HepG2 (cell line): ENCODE measurements around the gene IFI30. TPM values are rescaled to one million over a fixed set of nuclear protein-coding genes. Genes with fewer than 3 reads are reported as not detected.

Experiments
- AHDC1 ChIP-seq: sonication (generic); formaldehyde crosslinking; IDR thresholded peaks from 2 replicates; pipeline ENCODE4 v1.5.1; 2020; ENCODE audit warnings: mild to moderate bottlenecking, missing genetic modification reagents, borderline replicate concordance
- ARID3A ChIP-seq: IDR thresholded peaks from 2 replicates; pipeline ENCODE4 v1.6.1; 2012; ENCODE audit warnings: low read depth, low read length, improper control_type of control experiment
- ASH2L ChIP-seq: fragments of 300-600, 200-600 bp; sonication (generic); IDR thresholded peaks from 2 replicates; pipeline ENCODE4 v1.7.0; 2017; ENCODE audit warnings: low read depth, mild to moderate bottlenecking, moderate library complexity, mixed read lengths, low read length; ENCODE audit not compliant: insufficient read length
- BHLHE40 ChIP-seq: IDR thresholded peaks from 2 replicates; pipeline ENCODE4 v1.6.1; 2011; ENCODE audit warnings: low read length, improper control_type of control experiment
- ELF3 ChIP-seq: IDR thresholded peaks from 2 replicates; pipeline ENCODE4 v1.6.1; 2016; ENCODE audit warnings: missing genetic modification reagents, missing compliant biosample characterization
- IRF2 ChIP-seq: IDR thresholded peaks from 2 replicates; pipeline ENCODE4 v1.6.1; 2018; ENCODE audit warnings: missing genetic modification reagents, missing compliant biosample characterization
- MED1 ChIP-seq: sonication (generic); formaldehyde crosslinking; IDR thresholded peaks from 2 replicates; pipeline ENCODE4 v1.4.0; 2020; ENCODE audit warnings: missing genetic modification reagents
- NR2F2 ChIP-seq: IDR thresholded peaks from 2 replicates; pipeline ENCODE4 v1.6.1; 2012; ENCODE audit warnings: low read depth, inconsistent platforms, borderline replicate concordance
- PHF21A ChIP-seq: sonication (generic); formaldehyde crosslinking; IDR thresholded peaks from 2 replicates; pipeline ENCODE4 v1.5.0; 2020; ENCODE audit warnings: mild to moderate bottlenecking, missing genetic modification reagents
- POLR2A ChIP-seq, 2 experiments: IDR thresholded peaks; 2 replicates each; pipeline ENCODE4 v1.6.1; 2011; ENCODE audit warnings: low read depth in 2 of 2, low read length in 2 of 2, mild to moderate bottlenecking in 1 of 2, moderate library complexity in 1 of 2; ENCODE audit not compliant: insufficient read depth in 1 of 2
- PRDM10 ChIP-seq: sonication (generic); formaldehyde crosslinking; IDR thresholded peaks from 2 replicates; pipeline ENCODE4 v1.4.0; 2020; ENCODE audit warnings: low read depth, missing genetic modification reagents
- RBFOX2 ChIP-seq: fragments of 200-400 bp; formaldehyde crosslinking; IDR thresholded peaks from 2 replicates; pipeline ENCODE4 v1.6.1; 2017; ENCODE audit warnings: low read depth, mild to moderate bottlenecking, low read length
- SP4 ChIP-seq: sonication (generic); formaldehyde crosslinking; IDR thresholded peaks from 2 replicates; pipeline ENCODE4 v1.8.1; 2023; ENCODE audit warnings: mild to moderate bottlenecking, missing genetic modification reagents
- TMF1 ChIP-seq: sonication (generic); formaldehyde crosslinking; IDR thresholded peaks from 2 replicates; pipeline ENCODE4 v1.8.1; 2022; ENCODE audit warnings: low read depth, missing genetic modification reagents
- ZBTB21 ChIP-seq: sonication (generic); formaldehyde crosslinking; IDR thresholded peaks from 2 replicates; pipeline ENCODE4 v1.4.0; 2020; ENCODE audit warnings: missing genetic modification reagents
- ZNF563 ChIP-seq: sonication (generic); formaldehyde crosslinking; IDR thresholded peaks from 2 replicates; pipeline ENCODE4 v1.8.0; 2022; ENCODE audit warnings: mild to moderate bottlenecking, moderate library complexity, missing genetic modification reagents
- ZSCAN21 ChIP-seq: sonication (generic); formaldehyde crosslinking; IDR thresholded peaks from 2 replicates; pipeline ENCODE4 v1.8.0; 2022; ENCODE audit warnings: mild to moderate bottlenecking, missing genetic modification reagents, moderate library complexity, borderline replicate concordance
- polyA plus RNA-seq, 8 experiments: library from polyadenylated mRNA; depleted of rRNA in 3 of 8; stranded (reverse) in 7 of 8; unstranded in 1 of 8; fragments of >200 nt; fragmentation: Illumina TruSeq in 4 of 8; extraction: Trizol in 4 of 8; gene quantifications; 2 replicates each; pipeline versions ENCODE4 v1.2.1 to v1.2.3, GENCODE V29; 2011 to 2016; ENCODE audit warnings: low read depth in 4 of 8, missing spikeins in 1 of 8, mixed read lengths in 1 of 8; ENCODE audit not compliant: insufficient read depth in 1 of 8
- total RNA-seq, 5 experiments: library from RNA; depleted of rRNA; stranded (reverse); fragments of >200 nt; fragmentation: Illumina TruSeq; extraction: Trizol; gene quantifications; 2 replicates each; pipeline ENCODE4 v1.2.3, GENCODE V29; 2016; ENCODE audit warnings: low read depth in 1 of 5

IFI30 gene
- total and polyA plus RNA-seq, 2 of the 13 experiments (the other 11 are each of a cell fraction or from before 2014, with no cell fraction given) = 25.0 to 79.4 TPM

DNA sequence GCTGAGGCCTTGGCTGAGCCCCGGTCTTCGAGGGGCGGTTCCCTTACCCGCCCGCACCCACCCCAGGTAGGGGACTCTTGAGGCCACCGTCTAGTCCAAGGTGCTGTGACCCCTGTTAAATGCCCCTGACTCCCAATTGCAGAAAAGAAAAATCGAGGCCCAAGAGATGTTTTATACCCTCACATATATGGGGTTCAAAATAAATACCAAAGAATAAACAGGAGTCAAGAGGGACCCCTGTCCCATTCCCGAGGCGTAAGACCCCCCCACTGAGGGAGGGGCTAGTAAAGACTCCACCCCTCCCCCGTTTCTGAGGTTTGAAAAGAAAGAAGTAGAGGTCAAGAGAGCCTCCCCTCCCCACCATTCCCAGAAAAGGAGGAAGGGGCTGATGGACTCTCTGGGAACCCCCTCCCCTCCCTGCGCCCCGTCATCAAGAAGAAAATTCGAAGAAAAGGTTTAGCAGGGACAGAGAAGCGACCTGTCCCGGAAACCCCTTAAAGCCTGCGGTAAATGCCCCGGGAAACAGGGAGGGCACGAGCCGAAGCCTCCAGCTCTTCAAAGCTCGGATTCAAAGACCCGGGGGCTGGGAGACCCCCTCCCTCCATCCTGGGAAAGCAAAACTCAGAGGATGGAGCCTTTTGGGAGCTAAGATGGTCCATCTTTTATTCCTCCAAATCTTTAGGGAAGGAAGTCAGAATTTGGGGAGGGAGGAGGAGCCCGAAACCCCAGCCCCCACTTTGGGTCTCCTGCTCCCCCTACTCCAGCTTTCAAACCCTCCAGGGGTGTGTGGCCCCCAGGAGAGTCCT, 31.0 kb downstream of the IFI30 start (continued):
- TF ChIP-seq AHDC1 (CRISPR knock-in tag) = 0 out of 2 replicates have a peak, but pooled peaks have one; percentile 9
- no peak for TF ChIP-seq ZSCAN21 (CRISPR knock-in tag)
- 0 out of 2 replicates have a peak, but pooled peaks have one; percentile 33 for TF ChIP-seq ZNF563 (CRISPR knock-in tag)
- TF ChIP-seq ARID3A = no peak
- no peak for TF ChIP-seq ZBTB21 (CRISPR knock-in tag)
- no peak for TF ChIP-seq IRF2 (CRISPR knock-in tag)
- TF ChIP-seq MED1 (CRISPR knock-in tag) = 0 out of 2 replicates have a peak, but pooled peaks have one; percentile 6
- TF ChIP-seq POLR2A (IDR thresholded peaks at IDR 0.05; ENCODE audit: insufficient read depth in 1 of 2, low read depth in 2 of 2, low read length in 2 of 2) = peak in 1 of 2 experiments; percentile 32; a peak in 1 of 4 replicates
- 0 out of 2 replicates have a peak, but pooled peaks have one; percentile 10 for TF ChIP-seq NR2F2
- no peak for TF ChIP-seq RBFOX2
- peak; percentile 19; the same call in 1 of the 2 replicates for TF ChIP-seq BHLHE40
- peak; percentile 72 for TF ChIP-seq ASH2L
- peak; percentile 20; the same call in 1 of the 2 replicates for TF ChIP-seq SP4 (CRISPR knock-in tag)
- 0 out of 2 replicates have a peak, but pooled peaks have one; percentile 9 for TF ChIP-seq ELF3 (CRISPR knock-in tag)
- peak; percentile 8; the same call in 1 of the 2 replicates for TF ChIP-seq PHF21A (CRISPR knock-in tag)
- no peak for TF ChIP-seq TMF1 (CRISPR knock-in tag)
- peak; percentile 96 for TF ChIP-seq PRDM10
